GM21528 (cell line): ENCODE measurements around the gene ARID5B.

Experiments used
- ATAC-seq: cut with Tn5 transposase; IDR thresholded peaks from one replicate; pipeline ENCODE4 v1.9.1; 2021; ENCODE audit warnings: mild to moderate bottlenecking, moderate library complexity; ENCODE audit not compliant: unreplicated experiment, low FRiP score

Gene ARID5B

DNA sequence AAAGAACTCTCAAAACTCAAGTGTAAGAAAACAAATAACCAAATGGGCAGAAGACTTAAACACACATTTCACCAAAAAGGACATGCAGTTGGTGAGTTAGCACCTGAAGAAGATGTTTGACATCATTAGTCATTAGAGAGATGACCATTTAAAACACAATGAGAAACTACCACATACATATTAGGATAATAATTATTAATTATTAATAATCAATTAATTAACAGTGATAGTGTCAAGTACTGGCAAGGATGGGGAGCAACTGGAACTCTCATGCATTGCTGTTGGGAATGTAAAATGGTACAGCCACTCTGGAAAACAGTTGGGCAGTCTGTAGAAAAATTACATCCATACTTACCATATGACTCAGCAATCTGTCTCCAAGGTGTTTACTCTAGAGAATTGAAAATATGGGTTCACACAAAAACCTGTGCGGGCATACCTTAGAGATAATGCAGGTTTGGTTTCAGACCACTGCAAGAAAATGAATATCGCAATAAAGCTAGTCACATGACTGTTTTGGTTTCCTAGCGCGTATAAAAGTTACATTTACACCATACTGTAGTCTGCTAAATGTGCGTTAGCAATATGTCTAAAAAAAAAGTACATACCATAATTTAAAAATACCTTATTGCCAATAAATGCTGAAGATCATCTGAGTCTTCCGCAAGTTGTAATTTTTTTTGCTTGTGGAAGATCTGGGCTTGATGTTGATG lies 30.3 kb downstream of the ARID5B start:
- ATAC-seq, result no peak

DNA sequence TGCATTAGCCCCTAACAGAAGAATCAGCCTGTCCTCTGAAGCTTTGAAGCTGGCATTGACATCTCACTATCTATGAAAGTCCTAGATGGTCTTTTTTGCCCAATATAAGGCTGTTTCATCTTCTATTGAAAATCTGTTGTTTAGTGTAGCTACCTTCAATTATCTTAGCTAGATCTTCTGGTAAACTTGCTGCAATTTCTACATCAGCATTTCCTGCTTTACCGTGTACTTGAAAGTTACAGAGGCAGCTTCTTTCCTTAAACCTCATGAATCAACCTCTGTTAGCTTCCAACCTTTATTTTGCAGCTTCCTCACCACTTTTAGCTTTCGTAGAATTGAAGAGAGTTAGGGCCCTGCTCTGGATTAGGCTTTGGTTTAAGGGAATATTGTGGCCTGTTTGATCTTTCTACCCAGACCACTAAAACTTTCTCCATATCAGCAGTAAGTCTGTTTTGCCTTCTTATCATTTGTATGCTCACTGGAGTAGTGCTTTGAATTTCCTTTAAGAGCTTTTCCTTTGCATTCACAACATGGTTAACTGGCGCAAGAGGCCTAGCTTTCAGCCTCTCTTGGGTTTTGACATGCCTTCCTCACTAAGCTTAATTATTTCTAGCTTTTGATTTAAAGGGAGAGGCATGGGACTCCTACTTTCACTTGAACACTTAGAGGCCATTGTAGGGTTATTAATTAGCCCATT lies 32.5 kb downstream of the ARID5B start:
- no peak for ATAC-seq

- ATAC-seq, result no peak
Measured at GRCh38 chr10:61935077-61935476, 33.6 kb downstream of the ARID5B start.

- ATAC-seq, result no peak
Measured at GRCh38 chr10:61936770-61937169, 35.3 kb downstream of the ARID5B start.

DNA sequence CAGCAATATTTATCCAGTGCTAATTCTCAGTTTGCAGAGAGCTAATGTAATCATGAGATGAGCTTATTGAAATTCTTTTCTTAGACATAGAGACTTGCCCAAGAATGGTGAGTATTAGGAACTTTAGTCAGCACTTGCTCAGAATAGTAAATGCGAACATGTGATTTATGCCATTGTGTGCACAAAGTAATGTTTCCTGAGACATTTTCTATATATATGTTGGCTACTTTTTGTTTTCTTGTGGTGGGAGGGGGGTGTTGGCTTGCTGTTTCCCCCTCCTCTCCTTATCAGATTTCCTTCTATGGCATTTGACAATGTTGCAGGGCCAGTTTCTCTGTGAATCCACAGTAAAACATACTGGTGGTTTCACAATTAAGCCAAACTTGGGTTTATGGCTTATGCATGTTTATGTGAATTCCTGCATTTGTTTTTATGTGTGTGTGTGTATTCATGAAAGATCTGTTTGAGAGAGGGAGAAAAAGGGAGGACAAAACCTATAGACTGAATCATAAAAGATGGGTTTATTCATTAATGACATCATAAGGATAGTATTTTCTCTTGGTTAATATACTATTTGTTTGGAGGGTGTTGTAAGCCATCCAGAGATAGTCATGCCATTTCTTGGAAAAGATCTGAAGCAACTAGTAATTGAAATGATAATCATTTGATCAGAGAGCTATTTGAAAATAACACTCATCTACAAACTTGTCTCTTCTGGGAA lies 36.3 kb downstream of the ARID5B start:
- ATAC-seq, result no peak

- no peak for ATAC-seq
Measured at GRCh38 chr10:61939902-61940301, 38.4 kb downstream of the ARID5B start.

- no peak for ATAC-seq
Measured at GRCh38 chr10:61941202-61941681, 39.7 kb downstream of the ARID5B start.

GRCh38 chr10:61942604-61943461 lies 41.3 kb downstream of the ARID5B start:
- ATAC-seq, result no peak

- ATAC-seq, result peak; percentile 42
Measured at GRCh38 chr10:61943674-61944378, 42.3 kb downstream of the ARID5B start.

GRCh38 chr10:61944410-61945147 lies 43.1 kb downstream of the ARID5B start:
- no peak for ATAC-seq

- ATAC-seq, result no peak
Measured at GRCh38 chr10:61949687-61950086, 48.2 kb downstream of the ARID5B start.

- no peak for ATAC-seq
Measured at GRCh38 chr10:61950449-61951143, 49.1 kb downstream of the ARID5B start.

GRCh38 chr10:61951144-61951483 lies 49.6 kb downstream of the ARID5B start:
- ATAC-seq, result no peak

DNA sequence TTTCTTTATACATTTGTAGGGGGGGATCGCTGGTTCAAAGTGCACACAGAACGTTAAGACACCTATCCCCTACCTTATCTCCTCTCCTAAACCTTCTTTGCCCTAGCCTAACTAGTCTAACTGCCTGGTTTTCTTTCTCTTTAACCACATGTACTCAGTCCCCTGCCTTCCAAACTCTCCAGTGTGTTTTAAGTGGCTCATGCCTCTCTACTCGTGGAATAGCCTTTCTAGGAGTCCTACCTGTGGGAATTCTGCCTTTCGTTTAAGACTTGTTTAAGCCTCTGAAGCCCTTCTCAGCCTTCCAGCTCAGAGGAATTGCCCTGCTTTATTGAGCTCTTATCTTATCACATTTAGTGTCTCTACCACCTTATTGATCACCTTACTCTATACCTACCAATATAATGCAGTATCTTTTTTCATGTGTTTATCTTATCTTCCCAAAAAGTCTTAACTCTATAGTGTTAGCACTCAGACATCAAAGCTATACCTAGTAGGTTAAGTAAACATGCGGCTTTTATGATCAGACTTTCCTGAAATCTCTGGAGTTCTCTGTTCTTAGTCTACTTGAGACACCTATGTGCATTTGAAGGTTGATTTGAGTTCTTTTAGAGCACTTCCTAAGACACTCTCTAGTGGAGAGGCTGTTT lies 50.7 kb downstream of the ARID5B start:
- ATAC-seq, result no peak

GRCh38 chr10:61953183-61953582 lies 51.7 kb downstream of the ARID5B start:
- no peak for ATAC-seq

- ATAC-seq, result no peak
Measured at GRCh38 chr10:61957806-61958205, 56.3 kb downstream of the ARID5B start.

DNA sequence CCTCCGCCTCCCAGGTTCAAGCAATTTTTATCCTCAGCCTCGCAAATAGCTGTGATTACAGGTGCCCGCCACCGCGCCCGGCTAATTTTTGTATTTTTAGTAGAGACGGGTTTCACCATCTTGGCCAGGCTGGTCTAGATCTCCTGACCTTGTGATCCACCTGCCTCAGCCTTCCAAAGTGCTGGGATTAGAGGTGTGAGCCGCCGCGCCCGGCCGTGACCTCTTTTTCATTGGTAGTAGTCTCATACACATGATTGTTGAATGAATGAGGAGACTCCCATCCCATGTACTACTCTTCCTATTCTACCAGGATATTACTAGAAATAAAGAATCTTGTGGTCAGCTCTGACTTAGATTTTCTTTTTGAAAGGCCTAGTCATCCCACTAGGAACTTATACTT lies 56.8 kb downstream of the ARID5B start:
- ATAC-seq, result no peak

- no peak for ATAC-seq
Measured at GRCh38 chr10:61958805-61959204, 57.3 kb downstream of the ARID5B start.
